Measurements from ENCODE around the gene KRT27.
"Not testable (repeated sequence)": the region's sequence is repeated elsewhere in the genome, so short reads cannot be mapped to it uniquely, and the experiment has no call there.

Gene KRT27

GRCh38 chr17:40755231-40755630, 27.1 kb downstream of the KRT27 start, which contains the start of gene KRT25:
KRT25 (minus strand) TSS chr17:40755331; CDS start chr17:40755271, 60 bp downstream.
- DNase-seq (ENCODE audit: low spot score): no peak

DNA sequence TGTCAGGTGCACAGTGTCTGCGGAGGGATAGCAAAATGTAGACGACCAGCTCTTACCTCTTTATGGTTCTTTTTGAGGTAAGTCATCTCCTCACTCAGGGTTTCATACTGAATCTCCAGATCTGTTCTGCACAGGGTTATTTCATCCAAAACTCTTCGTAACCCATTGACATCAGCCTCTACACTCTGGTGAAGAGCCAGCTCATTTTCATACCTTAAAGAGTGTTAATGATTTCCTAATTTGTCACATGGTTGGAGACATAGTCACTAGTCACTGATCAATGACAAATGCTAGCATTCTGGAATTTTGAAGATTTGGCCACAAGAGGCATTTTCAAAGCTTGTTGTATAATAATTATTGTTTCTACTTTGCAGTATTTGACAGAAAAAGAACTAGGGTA, 28.5 kb downstream of the KRT27 start:
- DNase-seq (ENCODE audit: low spot score): no peak

DNA sequence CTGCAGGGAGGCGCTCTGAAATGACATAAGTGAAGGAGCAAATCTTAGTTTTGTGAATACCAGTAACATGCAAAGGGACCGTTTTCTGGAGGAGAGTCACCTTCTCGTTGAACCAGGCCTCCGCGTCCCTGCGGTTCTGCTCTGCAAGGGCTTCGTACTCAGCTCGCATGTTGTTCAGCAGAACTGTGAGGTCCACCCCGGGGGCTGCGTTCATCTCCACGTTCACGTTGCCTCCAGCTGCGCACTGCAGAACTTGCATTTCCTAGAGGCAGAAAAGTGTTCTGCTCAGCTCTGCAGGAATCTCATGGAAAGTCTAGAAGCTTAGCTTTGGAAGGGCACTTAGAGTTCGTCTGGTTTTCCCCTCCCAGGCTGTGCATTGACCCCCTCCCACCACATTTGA, 31.3 kb downstream of the KRT27 start:
- DNase-seq (ENCODE audit: low spot score): no peak

DNA sequence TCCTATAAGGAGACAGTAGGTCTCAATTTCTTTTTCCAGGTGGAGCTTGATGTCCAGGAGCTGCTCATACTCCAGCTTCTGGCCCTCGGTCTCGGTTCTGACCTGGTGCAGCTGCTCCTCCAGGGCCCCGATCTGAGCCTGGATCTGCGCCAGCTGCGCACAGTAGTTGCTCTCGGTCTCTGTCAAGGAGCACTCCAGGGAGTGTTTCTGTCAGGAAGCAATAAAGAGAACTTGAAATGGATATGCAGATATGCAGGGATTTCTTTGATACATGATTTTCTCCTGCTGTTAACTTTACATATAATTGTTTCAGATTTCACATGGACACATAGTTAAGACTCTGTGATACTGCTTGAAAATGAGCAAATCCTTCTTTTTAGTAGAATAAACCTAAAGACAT, 32.0 kb downstream of the KRT27 start:
- no peak for DNase-seq (ENCODE audit: low spot score)

- DNase-seq (ENCODE audit: low spot score): not testable (repeated sequence)
Observed at GRCh38 chr17:40748666-40749065, 33.7 kb downstream of the KRT27 start.

DNA sequence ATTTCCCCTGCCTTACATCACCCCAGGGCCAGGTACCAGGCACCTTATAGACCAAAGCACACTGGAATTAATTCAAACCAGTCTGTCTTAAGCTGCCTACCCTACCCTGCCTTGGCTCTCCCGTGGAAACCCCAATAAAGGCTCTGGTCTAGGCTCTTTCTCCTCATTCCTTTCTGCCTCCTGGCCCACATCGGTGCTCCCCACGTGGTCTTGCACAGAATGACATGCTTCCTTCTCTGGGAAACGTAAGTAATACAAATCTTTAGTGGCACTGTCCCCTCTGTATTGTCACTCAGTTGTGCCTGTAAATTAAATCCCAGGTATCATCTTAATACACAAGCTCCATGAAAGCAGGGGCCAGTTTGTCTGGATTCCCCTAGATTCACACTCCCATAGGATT, 43.8 kb downstream of the KRT27 start:
- no peak for DNase-seq (ENCODE audit: low spot score)

- no peak for DNase-seq (ENCODE audit: low spot score)
Observed at GRCh38 chr17:40735016-40735415, 47.3 kb downstream of the KRT27 start.

GRCh38 chr17:40734018-40734417, 48.3 kb downstream of the KRT27 start:
- no peak for DNase-seq (ENCODE audit: low spot score)

GRCh38 chr17:40730970-40731369, 51.4 kb downstream of the KRT27 start:
- DNase-seq (ENCODE audit: low spot score): no peak

DNA sequence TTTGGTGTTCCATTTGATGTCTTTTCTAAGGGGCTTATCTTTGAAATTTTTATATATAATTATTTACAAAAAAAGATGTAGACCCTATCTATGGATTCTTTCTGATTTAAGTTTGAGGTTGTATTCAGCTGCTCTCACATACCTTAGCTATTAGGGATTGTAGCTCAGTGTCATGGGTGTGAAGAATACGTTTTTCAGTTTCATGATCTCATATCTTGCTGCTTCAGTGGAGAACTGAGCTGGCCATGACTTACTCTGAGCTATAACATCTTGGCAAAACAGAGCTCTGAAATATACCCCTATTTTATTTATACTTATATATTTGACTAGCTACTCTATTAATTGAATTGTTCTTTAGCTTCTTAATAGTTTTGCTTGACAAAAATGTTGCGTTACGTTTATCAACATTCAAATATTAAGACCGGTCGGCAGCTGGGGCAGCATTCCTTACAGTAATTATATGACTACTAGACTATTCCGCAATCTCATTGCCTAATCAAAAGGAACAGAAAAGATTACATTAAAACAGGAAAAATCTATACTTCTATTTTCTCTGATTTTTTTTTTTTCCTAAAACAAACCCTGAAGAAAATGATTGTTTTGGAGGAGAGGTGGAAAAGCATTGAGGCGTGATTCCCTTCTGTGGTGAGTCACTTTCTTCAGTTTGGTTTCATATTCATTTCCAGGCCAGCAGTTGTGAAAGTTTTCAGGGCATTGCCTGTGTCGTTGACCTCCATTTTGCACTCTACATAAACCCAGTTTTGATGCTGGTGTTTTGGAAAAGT, 54.7 kb downstream of the KRT27 start:
- DNase-seq (ENCODE audit: low spot score): no peak

GRCh38 chr17:40726919-40727318, 55.4 kb downstream of the KRT27 start:
- DNase-seq (ENCODE audit: low spot score): no peak

All from putamen (tissue), 1 donor.